DMS53 treated with DMSO at 0.1 percent for 48 hours (cell line): Measurements from ENCODE around the gene PROM2.
"Not testable (repeated sequence)": the region's sequence is repeated elsewhere in the genome, so short reads cannot be mapped to it uniquely, and the experiment has no call there.

Source experiments
- DNase-seq: peaks from one replicate; lab custom pipeline; 2025; ENCODE audit not compliant: unreplicated experiment; lab: John Stamatoyannopoulos, UW

PROM2 gene

DNA sequence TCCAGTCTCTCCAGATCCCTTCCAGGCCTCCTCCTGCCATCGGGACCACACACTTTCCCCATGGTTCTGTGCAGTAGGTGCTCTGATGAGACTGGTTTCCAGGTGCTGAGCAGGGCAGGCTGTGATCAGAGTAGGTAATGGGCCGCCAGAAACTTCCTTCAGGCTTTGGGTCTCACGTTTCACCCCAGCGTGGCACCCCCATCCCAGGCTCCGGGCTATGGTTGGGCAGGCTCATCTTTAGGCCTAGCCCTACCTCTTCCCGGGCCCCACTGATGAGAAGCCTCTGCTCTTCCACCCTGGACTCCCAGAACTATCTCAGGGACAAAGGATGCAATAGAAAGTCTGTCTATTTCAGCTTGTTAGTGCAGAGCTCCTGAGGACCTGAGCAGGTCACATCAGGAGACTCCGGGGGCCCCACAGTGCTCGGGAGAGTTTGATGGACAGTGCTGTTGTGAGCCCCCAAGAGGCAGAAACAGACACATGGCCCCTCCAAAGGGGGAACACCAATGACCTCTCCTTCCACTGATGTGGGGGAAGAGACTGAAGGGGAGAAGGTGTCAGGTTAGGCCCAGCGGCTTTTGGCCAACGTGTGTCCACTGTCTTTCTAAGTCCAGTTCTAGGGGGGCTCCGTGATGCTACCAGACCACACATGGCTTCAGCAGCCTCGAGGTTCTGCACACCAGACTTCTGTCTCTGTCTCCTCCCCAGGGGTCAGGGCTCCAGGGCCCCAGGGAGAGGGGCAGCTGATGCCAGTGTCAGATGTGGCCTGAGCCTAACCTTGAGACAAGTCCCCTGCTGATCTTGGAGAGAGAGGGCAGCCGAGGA lies 5.8 kb upstream of the PROM2 start:
- no peak for DNase-seq

DNA sequence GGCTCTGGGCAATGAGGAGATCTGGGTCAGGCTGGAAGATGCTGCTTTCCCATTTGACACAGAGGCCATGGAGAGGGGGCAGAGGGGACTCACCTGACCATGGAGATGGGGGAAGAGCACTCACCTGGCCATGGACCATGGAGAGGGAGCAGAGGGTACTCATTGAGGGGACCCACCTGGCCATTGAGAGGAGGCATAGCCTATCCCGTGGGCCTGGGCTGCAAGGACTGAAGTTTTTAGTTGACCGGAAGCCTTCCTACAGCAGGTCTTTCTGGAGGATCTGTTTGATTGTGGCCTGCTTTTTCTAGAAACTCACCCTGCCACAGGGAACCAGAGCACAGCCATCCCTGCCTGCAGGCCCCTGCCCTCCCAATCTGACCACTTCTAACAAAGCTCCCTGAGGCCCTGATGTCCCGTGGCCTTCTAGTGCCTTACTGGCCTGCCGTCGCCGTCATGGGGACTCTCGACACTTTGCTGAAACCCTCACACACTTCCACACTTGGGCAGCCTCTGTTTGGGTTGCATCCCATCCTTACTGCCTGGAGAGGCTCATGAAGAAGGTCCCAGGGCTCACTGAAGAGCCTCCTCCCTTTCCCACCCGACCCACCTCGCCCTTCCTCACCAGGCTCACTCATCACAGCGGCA lies 5.1 kb upstream of the PROM2 start:
- DNase-seq, result no peak

DNA sequence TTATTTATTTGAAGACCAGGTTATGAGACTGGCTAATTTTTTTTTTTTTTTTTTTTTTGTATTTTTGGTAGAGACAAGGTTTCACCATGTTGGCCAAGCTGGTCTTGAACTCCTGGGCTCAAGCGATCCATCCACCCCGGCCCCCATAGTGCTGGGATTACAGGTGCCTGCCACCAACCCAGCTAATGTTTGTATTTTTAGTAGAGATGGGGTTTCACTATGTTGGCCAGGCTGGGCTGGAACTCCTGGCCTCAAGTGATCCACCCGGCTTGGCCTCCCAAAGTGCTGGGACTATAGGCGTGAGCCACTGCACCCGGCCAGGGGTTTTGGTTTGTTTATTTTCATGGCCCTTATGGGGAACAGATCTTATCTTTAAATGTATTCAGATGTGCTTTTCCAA lies 4.5 kb upstream of the PROM2 start:
- DNase-seq, result not testable (repeated sequence)

DNA sequence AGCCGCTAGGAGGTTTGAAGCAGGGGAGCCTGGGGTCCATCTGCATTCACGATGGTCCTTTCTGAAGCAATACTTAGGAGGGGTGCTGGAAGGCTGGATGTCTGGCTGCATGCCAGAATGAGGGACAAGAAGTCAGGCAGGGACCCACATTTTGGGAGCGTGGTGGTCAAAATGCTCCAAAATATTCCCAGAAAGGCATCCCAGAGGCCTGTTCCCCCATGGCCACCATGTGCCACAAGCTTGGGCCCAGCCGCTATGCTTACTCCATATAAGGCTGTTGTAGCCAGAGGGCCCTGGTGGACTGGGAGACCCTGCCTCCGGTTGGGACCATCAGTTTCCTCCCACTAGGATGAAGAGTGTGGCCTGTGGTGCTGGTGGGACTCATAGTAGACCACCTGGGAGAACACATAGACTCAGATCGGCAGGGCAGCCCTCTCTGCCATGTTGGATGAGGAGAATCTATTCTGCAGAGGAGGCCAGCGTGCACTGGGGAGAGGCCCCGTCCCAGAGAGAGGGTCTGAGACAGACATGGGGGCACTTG lies 3.6 kb upstream of the PROM2 start:
- no peak for DNase-seq

DNA sequence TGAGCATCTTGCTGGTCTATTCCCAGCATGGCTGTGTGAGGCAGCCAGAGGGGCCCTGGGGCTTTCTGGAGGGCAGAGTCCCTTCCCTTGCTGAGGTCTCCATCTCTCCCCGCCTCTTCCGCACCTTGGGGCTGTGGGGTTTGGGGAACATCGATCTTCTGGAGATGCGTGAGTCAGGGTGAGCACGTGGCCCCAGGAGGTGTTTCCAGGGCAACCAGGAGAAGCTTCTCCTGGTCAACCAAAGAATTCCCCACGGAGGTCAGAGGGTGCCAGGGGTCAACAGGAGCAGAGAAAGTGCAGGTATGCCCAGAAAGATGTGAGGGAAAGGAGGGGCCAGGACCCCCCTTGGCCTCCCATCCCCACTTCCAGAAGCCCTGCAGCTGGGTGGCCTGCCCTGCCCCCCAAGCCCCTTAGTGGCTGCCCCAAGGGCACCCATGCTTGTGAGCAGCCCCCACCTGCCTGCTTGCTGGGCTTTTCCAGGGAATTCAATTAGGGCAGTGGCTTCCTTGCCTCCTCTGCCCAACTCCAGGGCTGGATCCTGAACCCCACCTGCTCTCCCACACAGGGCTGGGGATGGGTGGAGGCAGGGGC lies 2.8 kb upstream of the PROM2 start:
- DNase-seq, result no peak

DNA sequence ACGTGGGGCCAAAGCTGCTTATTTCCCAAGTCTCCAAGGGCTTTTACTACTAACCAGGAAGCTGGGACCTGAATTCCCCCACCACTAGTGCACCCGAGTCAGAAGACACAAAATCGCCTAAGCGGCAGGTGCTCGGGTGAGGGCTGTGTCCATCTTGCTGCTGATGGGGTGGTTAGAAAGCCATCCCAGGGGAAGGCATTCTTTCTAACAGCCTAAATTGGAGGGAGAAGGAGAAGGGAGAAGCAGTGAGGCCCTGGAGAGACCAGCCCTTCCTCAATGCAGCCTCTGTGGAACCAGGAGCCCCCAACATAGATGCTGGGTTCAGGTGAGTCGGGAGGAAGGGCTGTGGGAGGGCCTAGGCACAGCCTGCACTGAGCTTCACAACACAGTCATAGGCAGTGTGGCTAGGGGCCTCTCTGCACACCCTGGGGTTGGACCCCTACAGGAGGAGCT lies 1.9 kb upstream of the PROM2 start:
- DNase-seq, result no peak

DNA sequence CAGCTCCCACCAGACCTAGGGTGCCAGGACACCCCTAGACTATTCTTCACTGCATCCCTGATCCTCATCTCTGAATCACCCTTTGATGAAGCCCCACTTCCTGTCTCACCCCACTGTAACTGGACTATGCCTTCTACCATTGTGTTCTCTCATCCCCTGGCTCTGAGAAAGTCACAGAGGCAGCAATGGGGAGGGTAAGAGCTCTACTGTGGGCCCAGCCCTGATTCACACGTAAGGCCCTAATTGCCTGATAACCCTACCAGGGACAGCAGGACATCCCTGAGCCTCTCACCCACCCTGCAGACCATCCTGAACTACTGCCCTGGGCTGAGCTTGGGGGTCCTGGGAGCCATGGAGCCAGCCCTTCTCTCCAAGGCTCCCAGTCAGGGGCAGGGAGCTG lies 1.5 kb upstream of the PROM2 start:
- no peak for DNase-seq

DNA sequence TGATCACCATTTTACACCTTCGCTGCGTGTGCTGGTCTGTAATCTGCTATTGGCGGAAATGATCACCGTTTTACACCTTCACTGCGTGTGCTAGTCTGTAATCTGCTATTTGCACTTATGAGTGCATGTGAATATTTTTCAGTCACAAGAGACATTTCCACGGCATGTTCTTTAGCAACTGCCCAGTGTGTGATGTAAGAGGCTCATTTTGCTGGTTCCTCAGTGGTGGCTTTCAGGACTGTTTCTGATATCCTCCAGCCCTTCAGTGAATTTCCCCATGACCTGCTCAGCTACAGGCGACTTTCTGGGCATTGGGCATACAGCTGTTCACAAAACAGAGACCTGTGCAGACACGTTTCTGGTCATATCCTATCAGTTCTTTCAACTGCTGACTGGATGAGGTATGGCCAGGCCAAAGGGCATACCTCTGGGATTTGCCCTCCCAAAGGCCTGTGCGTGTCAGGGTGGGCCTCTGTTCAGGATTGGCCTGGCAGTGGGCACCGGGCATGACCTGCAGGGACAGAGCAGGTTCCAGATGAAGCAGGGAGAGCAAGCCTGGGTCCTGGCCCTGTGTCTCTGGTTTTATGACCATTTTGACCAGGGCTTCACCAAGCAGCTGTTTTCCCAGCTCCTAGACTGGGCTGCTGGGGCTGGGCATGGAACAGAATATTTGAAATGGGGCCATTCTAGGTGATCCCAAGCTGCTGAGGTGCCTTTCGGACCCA lies 521 bp upstream of the PROM2 start:
- no peak for DNase-seq

DNA sequence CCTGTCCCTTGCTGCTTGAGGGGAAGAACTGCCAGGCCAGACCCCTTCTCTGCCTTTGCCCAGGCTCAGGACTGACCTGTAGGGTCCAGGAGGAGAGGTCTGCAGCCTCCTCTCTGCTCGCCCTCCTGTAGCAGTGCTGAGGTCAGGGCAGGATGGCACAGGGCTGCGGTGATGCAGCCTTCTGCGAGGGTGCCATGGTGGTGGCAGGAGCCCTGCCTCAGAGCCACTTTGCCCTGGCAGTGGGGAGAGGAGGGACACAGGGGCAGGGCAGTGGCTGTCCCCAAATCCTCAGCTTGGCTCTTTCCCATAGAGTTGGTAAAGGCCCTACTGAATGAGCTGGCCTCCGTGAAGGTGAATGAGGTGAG lies 884 bp downstream of the PROM2 start:
- DNase-seq, result no peak

DNA sequence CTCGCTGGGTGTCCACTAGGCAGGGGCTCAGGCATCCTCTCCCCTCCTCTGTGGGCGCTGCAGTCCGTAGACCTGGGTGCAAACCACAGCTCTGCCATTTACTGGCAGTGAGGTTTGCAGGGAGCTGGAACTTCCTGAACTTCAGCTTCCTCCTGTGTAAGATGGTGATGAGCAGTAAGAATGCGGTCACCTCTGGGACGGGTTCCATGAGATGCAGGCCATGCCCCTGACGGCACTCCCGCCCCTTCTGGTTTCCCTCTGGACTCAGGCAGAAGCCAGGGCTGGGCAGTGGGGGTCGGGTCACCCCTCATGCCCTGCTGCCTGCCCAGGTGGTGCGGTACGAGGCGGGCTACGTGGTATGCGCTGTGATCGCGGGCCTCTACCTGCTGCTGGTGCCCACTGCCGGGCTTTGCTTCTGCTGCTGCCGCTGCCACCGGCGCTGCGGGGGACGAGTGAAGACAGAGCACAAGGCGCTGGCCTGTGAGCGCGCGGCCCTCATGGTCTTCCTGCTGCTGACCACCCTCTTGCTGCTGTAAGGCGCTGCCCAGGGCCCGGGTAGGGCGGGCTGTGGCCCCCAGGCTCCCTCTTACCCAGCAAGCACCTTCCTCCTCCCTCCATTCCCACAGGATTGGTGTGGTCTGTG lies 1.5 kb downstream of the PROM2 start:
- DNase-seq, result no peak

DNA sequence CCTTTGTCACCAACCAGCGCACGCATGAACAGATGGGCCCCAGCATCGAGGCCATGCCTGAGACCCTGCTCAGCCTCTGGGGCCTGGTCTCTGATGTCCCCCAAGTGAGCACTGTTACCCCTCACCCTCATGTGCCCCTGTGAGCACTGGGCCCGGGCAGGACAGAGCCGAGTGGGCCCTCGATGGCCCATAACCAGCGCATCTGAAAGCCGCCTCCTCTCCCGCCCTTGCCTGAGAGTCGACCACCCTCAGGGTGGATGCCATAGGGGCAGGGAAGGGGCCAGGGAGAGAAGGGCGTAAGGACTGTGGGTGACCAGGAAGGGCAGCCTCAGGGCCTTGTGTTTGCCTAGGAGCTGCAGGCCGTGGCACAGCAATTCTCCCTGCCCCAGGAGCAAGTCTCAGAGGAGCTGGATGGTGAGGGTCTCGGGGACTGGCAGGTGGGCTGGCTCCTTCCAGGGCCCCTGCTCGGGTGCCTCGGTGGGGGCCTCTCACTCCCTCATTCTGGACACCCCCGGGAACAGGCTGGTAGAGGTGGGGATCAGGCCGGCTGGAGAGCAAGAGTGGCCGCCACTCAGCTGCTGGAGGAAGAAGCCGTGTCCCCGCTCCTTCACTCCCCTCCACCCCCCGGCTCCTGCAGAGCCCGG lies 2.1 kb downstream of the PROM2 start:
- DNase-seq, result no peak

DNA sequence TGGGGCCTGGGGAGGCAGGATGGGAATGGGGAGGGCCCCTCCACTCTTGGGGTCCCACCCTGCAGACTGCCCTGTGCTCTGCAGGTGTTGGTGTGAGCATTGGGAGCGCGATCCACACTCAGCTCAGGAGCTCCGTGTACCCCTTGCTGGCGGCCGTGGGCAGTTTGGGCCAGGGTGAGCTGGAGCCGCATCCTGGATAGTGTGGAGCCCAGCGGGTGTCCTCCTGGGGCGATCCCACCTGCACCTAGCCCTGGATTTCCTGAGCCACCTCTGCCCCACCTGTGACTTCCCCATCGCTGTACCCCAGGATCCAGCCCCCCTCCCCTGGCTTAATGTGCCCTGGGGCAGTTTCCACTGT lies 2.6 kb downstream of the PROM2 start:
- DNase-seq, result no peak

DNA sequence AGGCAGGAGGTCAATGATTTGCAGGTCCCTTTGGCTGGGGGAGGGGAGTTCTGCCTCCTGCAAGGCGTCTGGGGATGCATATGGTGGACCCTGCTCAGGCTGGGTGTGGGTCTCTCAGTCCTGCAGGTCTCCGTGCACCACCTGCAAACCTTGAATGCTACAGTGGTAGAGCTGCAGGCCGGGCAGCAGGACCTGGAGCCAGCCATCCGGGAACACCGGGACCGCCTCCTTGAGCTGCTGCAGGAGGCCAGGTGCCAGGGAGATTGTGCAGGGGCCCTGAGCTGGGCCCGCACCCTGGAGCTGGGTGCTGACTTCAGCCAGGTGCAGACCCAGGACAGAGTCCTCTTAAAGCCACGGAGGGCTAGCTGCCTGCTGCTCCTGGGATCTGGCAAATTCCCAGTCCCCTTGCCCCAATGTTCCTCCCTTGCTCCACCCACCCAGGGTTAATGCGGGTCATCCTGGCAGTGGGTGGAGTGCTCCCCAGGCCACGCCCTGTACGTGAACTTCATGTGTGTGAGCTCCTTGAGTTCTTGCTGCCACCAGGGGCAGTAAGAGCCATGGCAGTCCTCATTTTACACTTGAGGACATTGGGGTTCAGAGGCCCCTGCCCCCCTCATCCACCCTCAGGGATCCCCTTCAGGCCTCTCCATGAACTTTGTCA lies 3.1 kb downstream of the PROM2 start:
- no peak for DNase-seq

DNA sequence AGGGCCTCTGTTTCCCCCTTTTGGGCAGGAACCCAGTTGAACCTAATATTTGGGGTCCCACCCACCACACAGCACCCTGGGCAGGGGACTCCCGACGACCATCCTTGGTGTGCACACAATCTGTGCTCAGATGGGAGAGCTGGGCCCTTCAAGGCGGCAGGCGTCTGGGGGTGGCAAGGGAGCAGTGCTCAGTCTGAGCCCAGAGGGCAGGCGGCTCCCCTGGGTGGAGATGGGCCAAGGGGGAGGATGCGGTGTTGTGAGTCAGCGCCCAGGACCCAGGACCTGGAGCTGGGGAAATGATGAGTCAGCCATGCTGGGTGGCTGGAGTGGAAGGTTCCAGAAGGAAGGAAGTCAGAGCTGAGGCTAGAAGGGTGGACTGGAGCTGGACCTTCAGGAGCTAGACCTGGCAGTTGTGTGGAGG lies 3.8 kb downstream of the PROM2 start:
- no peak for DNase-seq

DNA sequence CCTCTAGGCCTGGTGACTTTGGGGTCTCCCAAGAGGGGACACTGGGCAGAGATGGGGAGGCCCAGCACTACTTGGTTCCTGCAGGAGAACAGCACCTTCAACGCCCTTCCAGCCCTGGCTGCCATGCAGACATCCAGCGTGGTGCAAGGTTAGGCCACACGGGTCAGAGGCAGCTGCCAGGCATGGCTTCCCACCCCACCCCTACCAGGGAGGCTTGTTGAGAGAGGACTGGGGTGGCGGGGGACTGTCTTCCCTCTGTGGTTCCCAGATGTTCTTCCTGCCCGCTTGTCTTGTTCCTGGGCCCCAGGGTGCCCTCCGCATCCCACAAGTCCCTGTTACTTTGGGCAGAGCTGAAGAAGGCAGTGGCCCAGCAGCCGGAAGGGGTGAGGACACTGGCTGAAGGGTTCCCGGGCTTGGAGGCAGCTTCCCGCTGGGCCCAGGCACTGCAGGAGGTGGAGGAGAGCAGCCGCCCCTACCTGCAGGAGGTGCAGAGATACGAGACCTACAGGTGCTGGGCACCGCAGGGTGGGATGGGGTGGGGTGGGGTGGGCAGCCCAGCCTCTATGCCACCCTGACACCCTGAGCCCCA lies 4.5 kb downstream of the PROM2 start:
- DNase-seq, result no peak

DNA sequence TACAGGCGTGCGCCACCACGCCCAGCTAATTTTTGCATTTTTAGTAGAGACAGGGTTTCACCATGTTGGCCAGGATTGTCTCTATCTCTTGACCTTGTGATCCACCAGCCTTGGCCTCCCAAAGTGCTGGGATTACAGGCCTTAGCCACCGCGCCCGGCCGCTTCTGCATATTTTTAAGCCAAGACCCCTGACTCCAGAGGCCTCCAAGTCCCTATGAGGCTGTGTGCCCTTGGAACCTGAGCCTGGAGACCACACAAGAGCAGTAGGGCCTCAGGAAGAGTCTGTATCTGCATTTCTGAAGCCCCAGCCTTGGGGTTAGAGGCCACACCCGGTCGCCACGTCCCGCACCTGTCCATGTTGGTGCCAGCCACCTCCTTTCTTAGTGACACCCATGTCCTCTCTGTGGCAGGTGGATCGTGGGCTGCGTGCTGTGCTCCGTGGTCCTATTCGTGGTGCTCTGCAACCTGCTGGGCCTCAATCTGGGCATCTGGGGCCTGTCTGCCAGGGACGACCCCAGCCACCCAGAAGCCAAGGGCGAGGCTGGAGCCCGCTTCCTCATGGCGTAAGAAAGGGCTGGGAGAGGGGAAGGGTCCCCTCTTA lies 5.3 kb downstream of the PROM2 start:
- DNase-seq, result no peak

DNA sequence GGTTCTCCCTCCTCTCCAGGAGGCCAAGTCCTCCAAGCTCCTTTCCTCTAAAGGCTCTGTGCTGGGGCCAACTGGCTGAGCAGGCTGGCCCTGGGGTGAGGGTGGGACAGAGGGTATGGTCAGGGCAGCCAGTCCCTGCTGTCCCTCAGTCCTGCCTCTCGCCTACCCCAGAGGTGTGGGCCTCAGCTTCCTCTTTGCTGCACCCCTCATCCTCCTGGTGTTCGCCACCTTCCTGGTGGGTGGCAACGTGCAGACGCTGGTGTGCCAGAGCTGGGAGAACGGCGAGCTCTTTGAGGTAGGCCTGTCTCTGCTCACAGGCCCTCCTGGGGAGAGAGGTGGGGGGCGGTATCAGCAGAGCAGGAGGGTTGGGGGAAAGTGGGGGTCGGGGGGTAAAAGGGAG lies 6.8 kb downstream of the PROM2 start:
- DNase-seq, result no peak

DNA sequence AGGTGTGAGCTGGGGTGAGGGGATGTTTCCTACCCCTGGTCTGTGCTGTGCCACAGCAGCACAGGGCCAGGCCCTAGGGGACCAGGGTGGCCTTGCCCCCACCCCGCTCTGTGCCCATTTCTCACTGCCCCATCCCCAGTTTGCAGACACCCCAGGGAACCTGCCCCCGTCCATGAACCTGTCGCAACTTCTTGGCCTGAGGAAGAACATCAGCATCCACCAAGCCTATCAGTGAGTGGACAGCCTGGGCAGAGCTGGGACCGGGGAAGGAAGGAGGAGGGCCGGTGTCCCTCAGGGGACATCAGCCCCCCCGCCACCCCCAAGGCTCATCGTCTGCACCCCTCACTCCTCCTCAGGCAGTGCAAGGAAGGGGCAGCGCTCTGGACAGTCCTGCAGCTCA lies 7.5 kb downstream of the PROM2 start:
- no peak for DNase-seq

DNA sequence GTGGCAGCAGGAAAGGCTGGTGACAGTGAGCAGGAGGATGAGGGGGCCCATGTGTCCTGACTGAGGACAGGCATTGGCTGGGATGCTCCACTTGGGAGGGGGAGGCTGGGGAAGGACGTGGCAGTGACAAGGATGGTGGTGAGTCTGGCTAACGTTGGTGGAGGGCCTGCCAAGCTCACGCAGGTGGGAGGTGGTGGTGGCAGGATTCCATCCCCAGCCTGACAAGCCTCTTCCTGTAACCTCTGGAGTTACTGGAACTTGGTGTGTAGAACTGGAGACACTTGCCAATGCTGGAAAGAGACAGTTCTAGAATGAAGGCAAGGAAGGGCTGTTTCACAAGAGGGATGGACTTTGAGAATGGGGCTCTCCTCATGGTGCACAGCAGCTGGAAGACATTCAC lies 8.2 kb downstream of the PROM2 start:
- no peak for DNase-seq
